IPS DF 4.7 (cell line): ENCODE data around the gene USB1.

ENCODE experiments used
- DNase-seq: peaks from one replicate; pipeline ENCODE4 v3.0.0-alpha.2; 2013; ENCODE audit warnings: low spot score; ENCODE audit errors: extremely low read depth

The USB1 gene

GRCh38 chr16:58047557-58048348 lies 46.5 kb downstream of the USB1 start:
- DNase-seq, result no peak

GRCh38 chr16:58048494-58049231 lies 47.5 kb downstream of the USB1 start:
- DNase-seq, result no peak

GRCh38 chr16:58049232-58050185 lies 48.3 kb downstream of the USB1 start:
- DNase-seq, result no peak

- no peak for DNase-seq
These were observed 50.1 kb downstream of the USB1 start for GRCh38 chr16:58051296-58051695.

- no peak for DNase-seq
These were observed 50.8 kb downstream of the USB1 start for GRCh38 chr16:58051821-58052603.

- DNase-seq, result no peak
These were observed 52.4 kb downstream of the USB1 start for GRCh38 chr16:58053682-58054005.

GRCh38 chr16:58054289-58054688 lies 53.1 kb downstream of the USB1 start:
- DNase-seq, result no peak

- no peak for DNase-seq
These were observed 55.4 kb downstream of the USB1 start for GRCh38 chr16:58056580-58056979.

- no peak for DNase-seq
These were observed 55.9 kb downstream of the USB1 start for GRCh38 chr16:58057121-58057520.

GRCh38 chr16:58057784-58058183 lies 56.6 kb downstream of the USB1 start:
- DNase-seq, result no peak

GRCh38 chr16:58062821-58063220 lies 61.6 kb downstream of the USB1 start:
- no peak for DNase-seq

GRCh38 chr16:58063377-58064076 lies 62.3 kb downstream of the USB1 start:
- DNase-seq, result no peak

GRCh38 chr16:58070585-58070984 lies 69.4 kb downstream of the USB1 start:
- no peak for DNase-seq
